Measurements from ENCODE around the gene PRPF4. TPM values are rescaled to one million over a fixed set of nuclear protein-coding genes. Genes with fewer than 3 reads are reported as not detected.

Gene PRPF4
- total RNA-seq, result 35.9 and 43.3 TPM in 2 replicates

GRCh38 chr9:113275157-113276131 lies at the start of gene PRPF4, which contains the start of gene CDC26:
PRPF4 (plus strand) TSS chr9:113275658; CDS start chr9:113275744, 86 bp downstream.
CDC26 (minus strand) TSS chr9:113275572; CDS start chr9:113272507, 3,065 bp downstream.

GRCh38 chr9:113302792-113303418 lies 27.4 kb downstream of the PRPF4 start, which contains the start of gene RNF183:
RNF183 (minus strand) TSS chr9:113303376; CDS start chr9:113298184, 5,192 bp downstream.

GRCh38 chr9:113340011-113340699 lies 64.7 kb downstream of the PRPF4 start, which contains the start of gene WDR31:
WDR31 (minus strand) TSS chr9:113340275; CDS start chr9:113332022, 8,253 bp downstream.

Other genes starting within 250 kb of the PRPF4 start
- 0.48 and 0.64 TPM in 2 replicates for gene ZFP37, start 218.9 kb upstream of the PRPF4 start, total RNA-seq
- 27.1 and 85.3 TPM in 2 replicates for gene SLC31A2, start 124.7 kb upstream of the PRPF4 start, total RNA-seq
- gene FKBP15, start 54.4 kb upstream of the PRPF4 start, total RNA-seq, result 12.6 and 14.2 TPM in 2 replicates
- gene SLC31A1, start 54.1 kb upstream of the PRPF4 start, total RNA-seq, result 22.9 and 24.1 TPM in 2 replicates
- gene CDC26, start 86 bp upstream of the PRPF4 start, total RNA-seq, result 15.8 and 32.3 TPM in 2 replicates
- gene RNF183, start 27.7 kb downstream of the PRPF4 start, total RNA-seq, result under 0.01 and 1.9 TPM in 2 replicates
- 1.2 and 3.8 TPM in 2 replicates for gene WDR31, start 64.6 kb downstream of the PRPF4 start, total RNA-seq
- 4.7 and 6.5 TPM in 2 replicates for gene BSPRY, start 73.9 kb downstream of the PRPF4 start, total RNA-seq
- gene HDHD3, start 101.3 kb downstream of the PRPF4 start, total RNA-seq, result 17.1 and 22.4 TPM in 2 replicates
- 4.5 and 6.0 TPM in 2 replicates for gene ALAD, start 125.6 kb downstream of the PRPF4 start, total RNA-seq
- 53.7 and 54.7 TPM in 2 replicates for gene POLE3, start 135.0 kb downstream of the PRPF4 start, total RNA-seq
- under 0.01 TPM in 1 of 2 replicates, not detected in the other for gene C9orf43, start 135.1 kb downstream of the PRPF4 start, total RNA-seq
- gene RGS3, start 188.1 kb downstream of the PRPF4 start, total RNA-seq, result 21.1 and 21.4 TPM in 2 replicates